Transverse colon (tissue), 4 donors: ENCODE data around the gene AKAP13. TPM values are rescaled to one million over a fixed set of nuclear protein-coding genes. Genes with fewer than 3 reads are reported as not detected.

Experiments used
- DNase-seq: peaks from one replicate; pipeline ENCODE4 v3.0.0-alpha.2; 2019
- H3K27ac ChIP-seq, 4 donors: fragments of 200-600 bp; sonication (generic); 2 replicates each; pipeline ENCODE4 v1.5.1; 2016 to 2018; ENCODE audit warnings: inconsistent platforms in 4 of 4
- H3K27me3 ChIP-seq: fragments of 200-600 bp; sonication (generic); 2 replicates; pipeline ENCODE4 v1.5.1; 2017; ENCODE audit warnings: inconsistent platforms
- H3K36me3 ChIP-seq, 4 donors: fragments of 200-600 bp; sonication (generic); 2 replicates each; pipeline ENCODE4 v1.5.1; 2017 to 2019; ENCODE audit warnings: inconsistent platforms in 4 of 4
- H3K4me1 ChIP-seq, 4 donors: fragments of 200-600 bp; sonication (generic); 2 replicates each; pipeline ENCODE4 v1.5.1; 2017 to 2020; ENCODE audit warnings: inconsistent platforms in 4 of 4
- H3K4me3 ChIP-seq, 4 donors: fragments of 200-600 bp; sonication (generic); 1 replicate in 1 of 4; 2 replicates in 3 of 4; pipeline versions ENCODE4 v1.5.1 to v1.6.1; 2017 to 2019; ENCODE audit warnings: inconsistent platforms in 4 of 4
- H3K9me3 ChIP-seq, 2 donors: fragments of 200-600 bp; sonication (generic); 2 replicates each; pipeline ENCODE4 v1.5.1; 2017 to 2019; ENCODE audit warnings: inconsistent platforms in 2 of 2
- EP300 ChIP-seq: sonication (generic); formaldehyde crosslinking; IDR thresholded peaks from one replicate; pipeline ENCODE4 v1.6.1; 2017; ENCODE audit warnings: antibody characterized with exemption, low read depth
- POLR2A ChIP-seq: fragments of 450-650 bp; IDR thresholded peaks from one replicate; pipeline ENCODE4 v1.6.1; 2016; ENCODE audit warnings: antibody characterized with exemption, mild to moderate bottlenecking, moderate library complexity
- POLR2AphosphoS5 ChIP-seq, 3 donors: sonication (generic); formaldehyde crosslinking; IDR thresholded peaks; one replicate each; pipeline ENCODE4 v1.6.1; 2016; ENCODE audit warnings: antibody characterized with exemption in 3 of 3
- WGBS, 2 donors: methylation state at CpG; one replicate each; pipeline ENCODE4 v1.1.5; 2018; ENCODE audit warnings: low coverage in 1 of 2; 5-methylcytosine and 5-hydroxymethylcytosine counted together
- in situ Hi-C, 4 donors: fragments of 200-750 bp; cut with MboI; loops; one replicate each; pipeline versions ENCODE4 v1.15.0 to v1.15.1; 2017; ENCODE audit warnings: low sequenced_read_pairs in 3 of 4, low pct_ligation_motif_present in 1 of 4, low pct_unique_long_range_greater_than_20kb in 1 of 4
- intact Hi-C: fragments of 100-400 bp; cut with DNase I; formaldehyde crosslinking; loops from one replicate; pipeline ENCODE4 v1.15.1; 2023; ENCODE audit warnings: low total_unique reads
- total RNA-seq, 4 donors: library from RNA; depleted of rRNA; stranded (reverse); fragments of >200 nt; gene quantifications; one replicate each; pipeline ENCODE4 v1.1.0, GENCODE V29; 2016
- TF ChIP-seq, protein P1 (sequence below), 5 experiments: fragments of 200-600 bp in 3 of 5; fragments of 450-650 bp in 2 of 5; sonication (generic) in 3 of 5; IDR thresholded peaks; 1 replicate in 2 of 5; 2 replicates in 3 of 5; pipeline ENCODE4 v1.5.1; 2016 to 2017; ENCODE audit warnings: antibody characterized with exemption in 5 of 5, inconsistent platforms in 3 of 5, mild to moderate bottlenecking in 2 of 5, moderate library complexity in 1 of 5

AKAP13 gene
- total RNA-seq, 4 donors from 2014 or later, result 206 to 291 (median 214) TPM

DNA sequence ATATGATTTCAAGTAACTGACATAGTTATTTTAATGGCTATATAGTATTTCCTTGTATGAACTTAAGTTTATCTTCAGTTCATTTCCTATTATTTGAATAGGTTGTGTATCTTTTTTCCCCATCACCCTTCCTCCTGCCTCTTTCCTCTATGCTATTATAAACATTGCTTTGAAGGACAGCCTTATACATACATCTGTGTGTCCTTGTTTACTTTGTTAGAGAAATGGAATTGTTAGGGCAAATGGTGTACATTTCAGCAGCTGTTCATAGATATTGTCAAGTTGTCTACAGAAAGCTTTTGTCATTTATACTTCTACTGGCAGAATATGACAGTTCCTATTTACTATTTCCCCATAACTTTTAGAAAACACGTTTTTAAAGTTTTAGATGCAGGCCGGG lies 18.4 kb downstream of the AKAP13 start:
- no peak overlapping the region for H3K4me3 ChIP-seq
- no peaks in the 10 kb centered on the region for H3K9me3 ChIP-seq
- intact Hi-C loops, result no loop called here
- no peak for DNase-seq
- no peaks in the 10 kb centered on the region for H3K27me3 ChIP-seq
- 50 to 93% methylated on average over 1 to 2 of the region's 2 CpGs for WGBS, 2 donors
- H3K27ac ChIP-seq, result no peak overlapping the region
- no peak for TF ChIP-seq POLR2AphosphoS5 (IDR thresholded peaks at IDR 0.05)
- TF ChIP-seq POLR2A, result no peak
- no peak for TF ChIP-seq EP300
- TF ChIP-seq, protein P1, sequence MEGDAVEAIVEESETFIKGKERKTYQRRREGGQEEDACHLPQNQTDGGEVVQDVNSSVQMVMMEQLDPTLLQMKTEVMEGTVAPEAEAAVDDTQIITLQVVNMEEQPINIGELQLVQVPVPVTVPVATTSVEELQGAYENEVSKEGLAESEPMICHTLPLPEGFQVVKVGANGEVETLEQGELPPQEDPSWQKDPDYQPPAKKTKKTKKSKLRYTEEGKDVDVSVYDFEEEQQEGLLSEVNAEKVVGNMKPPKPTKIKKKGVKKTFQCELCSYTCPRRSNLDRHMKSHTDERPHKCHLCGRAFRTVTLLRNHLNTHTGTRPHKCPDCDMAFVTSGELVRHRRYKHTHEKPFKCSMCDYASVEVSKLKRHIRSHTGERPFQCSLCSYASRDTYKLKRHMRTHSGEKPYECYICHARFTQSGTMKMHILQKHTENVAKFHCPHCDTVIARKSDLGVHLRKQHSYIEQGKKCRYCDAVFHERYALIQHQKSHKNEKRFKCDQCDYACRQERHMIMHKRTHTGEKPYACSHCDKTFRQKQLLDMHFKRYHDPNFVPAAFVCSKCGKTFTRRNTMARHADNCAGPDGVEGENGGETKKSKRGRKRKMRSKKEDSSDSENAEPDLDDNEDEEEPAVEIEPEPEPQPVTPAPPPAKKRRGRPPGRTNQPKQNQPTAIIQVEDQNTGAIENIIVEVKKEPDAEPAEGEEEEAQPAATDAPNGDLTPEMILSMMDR (IDR thresholded peaks at IDR 0.05), result no peak
- in situ Hi-C loops, result no loop called here
- peaks cover 18 to 71% (median 39%) of the 10 kb centered on the region in 4 donors for H3K4me1 ChIP-seq
- no peaks in the 10 kb centered on the region for H3K36me3 ChIP-seq

GRCh38 chr15:85399627-85400026 lies 19.2 kb downstream of the AKAP13 start:
- intact Hi-C loops, result no loop called here
- TF ChIP-seq, protein P1 (IDR thresholded peaks at IDR 0.05), result no peak
- no peak for TF ChIP-seq POLR2A
- TF ChIP-seq POLR2AphosphoS5 (IDR thresholded peaks at IDR 0.05), result no peak
- TF ChIP-seq EP300, result no peak
- 78 to 80% methylated on average over 4 to 5 of the region's 5 CpGs for WGBS, 2 donors
- H3K9me3 ChIP-seq, result no peaks in the 10 kb centered on the region
- H3K4me3 ChIP-seq, result no peak overlapping the region
- H3K27ac ChIP-seq, result no peak overlapping the region
- no peaks in the 10 kb centered on the region for H3K27me3 ChIP-seq
- in situ Hi-C loops, result no loop called here
- no peaks in the 10 kb centered on the region for H3K36me3 ChIP-seq
- DNase-seq, result no peak
- peaks cover 18 to 71% (median 39%) of the 10 kb centered on the region in 4 donors for H3K4me1 ChIP-seq

DNA sequence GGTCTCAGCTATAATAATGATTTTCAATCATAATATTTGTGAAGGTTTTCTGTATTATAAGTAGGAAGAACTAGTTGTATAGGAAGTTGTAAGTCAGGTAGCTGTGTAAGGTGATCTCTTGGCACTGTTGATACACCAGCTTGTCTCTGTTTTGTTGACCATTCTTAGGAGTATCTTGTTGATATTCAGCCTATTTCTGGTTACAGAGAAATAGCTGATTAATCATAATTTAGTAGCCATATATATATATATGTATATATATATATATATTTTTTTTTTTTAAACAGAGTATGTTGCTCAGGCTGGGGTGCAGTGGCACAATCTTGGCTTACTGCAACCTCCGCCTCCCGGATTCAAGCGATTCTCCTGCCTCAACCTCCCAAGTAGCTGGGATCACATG lies 20.2 kb downstream of the AKAP13 start:
- Histone ChIP-seq H3K4me1 (peaks cover 27 to 71% (median 38%) of the 10 kb centered on the region in 4 donors), H3K27me3 (no peaks in the 10 kb centered on the region), H3K9me3 (no peaks in the 10 kb centered on the region), H3K36me3 (no peaks in the 10 kb centered on the region), H3K4me3 (no peak overlapping the region), H3K27ac (no peak overlapping the region)
- intact Hi-C loops, result no loop called here
- 93% methylated on average over 3 of the region's 3 CpGs; no CpG with 5 or more reads in 1 of the 2 donors for WGBS, 2 donors
- in situ Hi-C loops, result no loop called here
- no peak for TF ChIP-seq POLR2AphosphoS5 (IDR thresholded peaks at IDR 0.05)
- DNase-seq, result no peak

GRCh38 chr15:85401108-85401774 lies 20.8 kb downstream of the AKAP13 start:
- no peak for DNase-seq
- intact Hi-C loops, result no loop called here
- no peak for TF ChIP-seq POLR2AphosphoS5 (IDR thresholded peaks at IDR 0.05)
- TF ChIP-seq, protein P1 (IDR thresholded peaks at IDR 0.05), result no peak
- no peak for TF ChIP-seq POLR2A
- TF ChIP-seq EP300, result no peak
- H3K4me3 ChIP-seq, result no peak overlapping the region
- no peaks in the 10 kb centered on the region for H3K9me3 ChIP-seq
- H3K27me3 ChIP-seq, result no peaks in the 10 kb centered on the region
- H3K36me3 ChIP-seq, result no peaks in the 10 kb centered on the region
- in situ Hi-C loops, result no loop called here
- 64 to 65% methylated on average over 4 of the region's 4 CpGs for WGBS, 2 donors
- H3K27ac ChIP-seq, result peak overlapping the region in 2 of 4 donors; percentile 21 to 28
- H3K4me1 ChIP-seq, result peaks cover 27 to 71% (median 38%) of the 10 kb centered on the region in 4 donors
